Measurements from ENCODE around the gene NOPCHAP1.
"Not testable (repeated sequence)": the region's sequence is repeated elsewhere in the genome, so short reads cannot be mapped to it uniquely, and the experiment has no call there.

The NOPCHAP1 gene

GRCh38 chr12:104966677-104967076, 19.4 kb upstream of the NOPCHAP1 start:
- DNase-seq: no peak

GRCh38 chr12:104969343-104969742, 16.8 kb upstream of the NOPCHAP1 start:
- no peak for DNase-seq

GRCh38 chr12:104971306-104971705, 14.8 kb upstream of the NOPCHAP1 start:
- no peak for DNase-seq

GRCh38 chr12:104973250-104973649, 12.9 kb upstream of the NOPCHAP1 start:
- no peak for DNase-seq

GRCh38 chr12:104974626-104975290, 11.4 kb upstream of the NOPCHAP1 start:
- no peak for DNase-seq

GRCh38 chr12:104975587-104976343, 10.4 kb upstream of the NOPCHAP1 start:
- no peak for DNase-seq

GRCh38 chr12:104976703-104977102, 9.4 kb upstream of the NOPCHAP1 start:
- DNase-seq: no peak

- not testable (repeated sequence) for DNase-seq
Measured at GRCh38 chr12:104977688-104978087, 8.4 kb upstream of the NOPCHAP1 start.

- DNase-seq: no peak
Measured at GRCh38 chr12:104985206-104985605, 910 bp upstream of the NOPCHAP1 start.

GRCh38 chr12:104990950-104991349, 4.8 kb downstream of the NOPCHAP1 start:
- DNase-seq: no peak

- no peak for DNase-seq
Measured at GRCh38 chr12:104991565-104992128, 5.5 kb downstream of the NOPCHAP1 start.

GRCh38 chr12:104994336-104994735, 8.2 kb downstream of the NOPCHAP1 start:
- no peak for DNase-seq

- DNase-seq: no peak
Measured at GRCh38 chr12:104997541-104997940, 11.4 kb downstream of the NOPCHAP1 start.

GRCh38 chr12:104998423-104999346, 12.6 kb downstream of the NOPCHAP1 start:
- no peak for DNase-seq

- no peak for DNase-seq
Measured at GRCh38 chr12:104999347-104999685, 13.2 kb downstream of the NOPCHAP1 start.

- no peak for DNase-seq
Measured at GRCh38 chr12:105001476-105001875, 15.4 kb downstream of the NOPCHAP1 start.

- DNase-seq: no peak
Measured at GRCh38 chr12:105013892-105014291, 27.8 kb downstream of the NOPCHAP1 start.

GRCh38 chr12:105014603-105015002, 28.5 kb downstream of the NOPCHAP1 start:
- DNase-seq: no peak

GRCh38 chr12:105015543-105015942, 29.4 kb downstream of the NOPCHAP1 start:
- no peak for DNase-seq

- no peak for DNase-seq
Measured at GRCh38 chr12:105018012-105018411, 31.9 kb downstream of the NOPCHAP1 start.

GRCh38 chr12:105018776-105019175, 32.7 kb downstream of the NOPCHAP1 start:
- no peak for DNase-seq

- no peak for DNase-seq
Measured at GRCh38 chr12:105020241-105020962, 34.3 kb downstream of the NOPCHAP1 start.
